GM19463 (cell line): ENCODE measurements around the gene P4HTM.

Source experiments
- ATAC-seq: cut with Tn5 transposase; IDR thresholded peaks from one replicate; pipeline ENCODE4 v1.9.1; 2021; ENCODE audit warnings: mild to moderate bottlenecking, moderate library complexity; ENCODE audit not compliant: unreplicated experiment

The P4HTM gene

DNA sequence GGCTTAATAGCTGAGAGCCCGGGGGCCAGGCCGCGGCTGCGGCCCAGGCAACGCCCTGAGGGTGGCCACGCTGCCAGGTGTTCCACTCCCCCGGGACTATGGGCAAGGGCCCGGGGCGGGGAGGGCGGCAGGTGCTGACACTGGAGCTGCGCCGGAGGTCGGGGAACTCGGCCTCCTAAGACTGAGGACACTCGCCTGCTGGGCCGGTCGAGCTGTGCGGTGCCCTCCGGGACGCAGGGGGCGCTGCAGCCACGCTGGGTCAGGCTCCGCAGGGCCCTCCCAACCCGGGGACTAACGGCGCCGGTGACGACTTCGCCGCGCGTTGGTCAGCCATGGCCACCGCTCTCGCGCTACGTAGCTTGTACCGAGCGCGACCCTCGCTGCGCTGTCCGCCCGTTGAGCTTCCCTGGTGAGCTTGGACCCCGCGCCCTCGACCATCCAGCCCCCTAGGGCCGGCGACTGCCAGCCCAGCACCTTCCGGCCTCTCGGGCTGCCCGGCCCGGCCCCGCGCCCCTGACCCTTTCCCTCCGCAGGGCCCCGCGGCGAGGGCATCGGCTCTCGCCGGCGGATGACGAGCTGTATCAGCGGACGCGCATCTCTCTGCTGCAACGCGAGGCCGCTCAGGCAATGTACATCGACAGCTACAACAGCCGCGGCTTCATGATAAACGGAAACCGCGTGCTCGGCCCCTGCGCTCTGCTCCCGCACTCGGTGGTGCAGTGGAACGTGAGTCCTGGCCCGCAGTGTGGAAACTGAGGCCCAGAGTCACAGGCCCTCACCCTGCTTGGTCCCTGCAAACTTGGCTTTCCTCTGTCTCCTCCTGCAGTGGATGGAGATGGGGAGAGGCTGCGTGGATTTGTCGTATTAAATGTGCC, 32.0 kb downstream of the P4HTM start, which contains the start of gene NDUFAF3:
TSS of gene NDUFAF3 (plus strand) at position 309 of the 875 bp plus-strand sequence. CDS start at position 333, 24 bp downstream.
- ATAC-seq, result peak; percentile 58

DNA sequence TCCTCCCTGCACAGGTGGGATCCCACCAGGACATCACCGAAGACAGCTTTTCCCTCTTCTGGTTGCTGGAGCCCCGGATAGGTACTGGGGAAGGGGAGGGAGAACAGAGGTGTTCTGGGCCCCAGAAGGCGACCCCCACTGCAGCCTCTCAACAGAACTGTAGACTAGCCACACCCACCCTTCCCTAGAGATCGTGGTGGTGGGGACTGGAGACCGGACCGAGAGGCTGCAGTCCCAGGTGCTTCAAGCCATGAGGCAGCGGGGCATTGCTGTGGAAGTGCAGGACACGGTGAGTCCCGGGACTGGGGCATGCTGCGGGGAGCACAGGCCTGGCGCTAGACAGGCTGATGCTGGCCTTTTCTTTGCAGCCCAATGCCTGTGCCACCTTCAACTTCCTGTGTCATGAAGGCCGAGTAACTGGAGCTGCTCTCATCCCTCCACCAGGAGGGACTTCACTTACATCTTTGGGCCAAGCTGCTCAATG, 32.7 kb downstream of the P4HTM start:
- ATAC-seq, result no peak

DNA sequence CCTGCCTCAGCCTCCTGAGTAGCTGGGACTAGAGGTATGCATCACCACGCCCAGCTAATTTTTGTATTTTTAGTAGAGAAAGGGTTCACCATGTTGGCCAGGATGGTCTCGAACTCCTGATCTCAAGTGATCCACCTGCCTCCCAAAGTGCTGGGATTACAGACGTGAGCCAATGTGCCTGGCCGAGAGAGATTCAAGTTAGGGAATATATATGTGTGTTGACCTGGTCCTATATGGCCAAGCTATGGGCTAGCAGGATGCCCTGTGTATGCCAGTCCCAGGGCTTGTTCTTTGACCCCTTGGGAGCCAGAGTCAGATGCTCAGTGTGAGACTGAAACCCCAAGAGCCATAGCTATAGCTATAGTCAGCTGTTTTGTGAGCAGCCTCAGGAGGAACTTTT, 33.7 kb downstream of the P4HTM start:
- ATAC-seq, result no peak

DNA sequence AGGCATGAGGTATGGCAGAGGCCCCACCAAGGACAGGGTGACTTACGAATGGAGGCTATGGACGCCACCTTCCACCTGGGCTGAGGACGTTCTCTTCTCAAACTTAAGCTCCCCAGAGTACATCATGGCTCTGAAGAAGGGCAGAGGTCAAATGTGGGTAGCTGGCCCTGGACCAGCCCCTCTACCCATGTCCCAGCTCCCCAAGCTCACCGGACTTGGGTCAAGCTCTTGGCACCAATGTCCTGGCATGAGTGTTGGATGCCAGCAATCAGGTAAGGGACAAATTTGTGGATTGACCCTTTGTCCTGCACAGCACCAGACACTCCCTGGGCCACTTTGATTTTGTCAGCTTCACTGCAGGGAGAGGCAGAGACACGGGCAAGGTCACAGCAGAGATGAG, 34.4 kb downstream of the P4HTM start:
- ATAC-seq, result no peak

DNA sequence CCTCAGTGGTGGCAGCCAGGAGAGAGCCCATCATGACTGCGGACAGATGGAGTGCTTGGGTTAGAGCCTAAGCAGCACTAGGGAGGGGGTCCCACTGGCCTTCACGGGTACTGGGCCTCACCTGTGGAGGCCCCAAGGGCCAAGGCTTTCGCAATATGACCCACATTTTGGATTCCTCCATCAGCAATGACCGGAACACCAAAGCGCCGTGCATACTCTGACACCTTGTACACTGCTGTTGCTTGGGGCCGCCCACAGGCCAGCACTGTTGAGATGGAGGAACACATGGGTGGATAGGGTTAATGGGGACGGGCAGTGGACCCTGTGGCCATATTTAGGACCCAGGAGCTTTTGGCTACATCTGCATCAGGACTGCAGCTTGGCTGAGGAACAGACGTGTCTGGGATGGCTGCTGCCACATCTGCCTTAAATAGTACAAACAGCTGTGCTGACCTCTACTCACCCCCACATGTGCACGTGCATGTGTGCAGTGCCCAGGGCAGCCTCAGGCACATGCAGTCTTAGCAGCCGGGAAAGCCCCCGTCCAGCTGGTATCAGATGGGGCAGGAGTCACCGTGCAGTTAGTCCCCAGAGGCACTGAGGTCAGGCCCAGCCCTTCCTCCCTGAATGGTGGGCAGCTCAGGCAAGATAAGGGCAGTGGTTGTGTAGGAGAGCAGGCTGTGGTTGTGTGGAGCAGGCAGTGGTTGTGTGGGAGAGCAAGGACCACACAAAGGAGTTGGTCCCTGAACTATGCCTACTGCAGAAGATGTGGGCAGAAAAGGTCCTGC, 35.2 kb downstream of the P4HTM start:
- no peak for ATAC-seq

DNA sequence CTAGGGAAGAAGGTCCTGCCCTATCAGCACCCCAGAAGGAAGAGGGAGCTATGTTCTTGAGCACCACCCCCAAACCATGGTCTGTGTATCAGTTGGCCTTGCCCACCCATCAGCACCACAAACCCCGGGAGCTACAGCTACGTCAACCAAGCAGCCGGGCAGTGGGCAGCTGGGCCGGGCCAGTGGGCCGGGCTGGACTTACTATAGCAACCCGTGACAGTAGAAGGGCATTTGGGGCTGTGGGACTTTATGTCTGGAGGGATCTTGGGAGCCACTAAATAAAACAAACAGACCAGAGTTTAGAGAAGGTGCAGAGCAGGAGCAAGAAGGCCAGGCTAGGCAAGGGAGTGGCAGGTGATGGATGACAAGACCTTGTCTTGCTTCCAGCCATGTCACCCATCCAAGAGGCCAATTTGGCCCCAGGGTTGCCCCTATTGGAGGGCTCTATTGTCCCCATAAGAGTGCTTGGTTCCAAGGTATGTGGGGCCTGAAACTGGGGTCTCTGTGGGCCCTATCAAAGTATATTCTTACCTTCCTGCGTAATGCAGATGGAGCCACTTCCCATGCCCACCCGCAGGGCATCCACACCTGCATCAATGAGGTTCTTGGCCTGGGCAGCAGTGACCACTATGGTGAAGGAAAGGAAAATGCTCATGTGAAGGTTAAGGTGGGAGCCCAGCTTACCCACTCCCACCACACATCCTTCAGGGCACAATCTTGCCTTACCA, 35.9 kb downstream of the P4HTM start:
- ATAC-seq, result no peak

DNA sequence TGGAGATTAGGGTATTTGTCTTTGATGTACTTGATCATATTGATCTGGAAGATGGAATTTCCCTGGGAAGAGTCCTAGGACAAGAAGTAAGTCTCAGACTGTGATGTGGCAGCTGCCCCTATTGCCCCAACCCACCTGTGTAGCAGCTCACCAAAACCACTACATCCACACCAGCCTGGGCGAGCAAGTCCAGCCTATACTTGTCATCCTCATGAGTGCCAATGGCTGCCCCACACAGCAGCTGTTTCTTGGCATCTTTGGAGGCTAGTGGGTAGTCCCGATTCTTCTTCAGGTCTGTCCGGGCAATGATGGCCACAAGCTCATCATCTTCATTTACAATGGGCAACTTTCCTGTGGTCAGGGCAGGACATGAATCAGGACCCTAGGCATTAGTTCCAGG, 36.5 kb downstream of the P4HTM start:
- ATAC-seq, result no peak

DNA sequence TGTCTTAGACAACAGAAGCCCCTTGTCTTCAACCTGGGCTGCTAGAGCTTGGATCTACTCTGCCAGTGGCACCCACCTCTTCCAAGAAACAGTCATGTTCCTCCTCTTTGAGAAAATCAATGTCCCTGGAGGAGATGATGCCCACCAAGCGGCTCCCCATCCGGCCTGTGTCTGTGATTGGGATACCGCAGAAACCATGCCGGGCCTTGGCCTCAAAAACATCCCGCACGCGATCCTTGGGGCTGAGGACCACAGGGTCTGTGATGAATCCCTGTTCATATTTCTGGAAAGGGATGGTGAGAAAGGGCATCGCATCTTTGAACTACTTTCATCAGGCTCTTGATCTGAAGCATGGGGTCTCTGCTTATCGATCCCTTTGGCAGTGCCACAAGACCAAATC, 37.6 kb downstream of the P4HTM start:
- ATAC-seq, result no peak

DNA sequence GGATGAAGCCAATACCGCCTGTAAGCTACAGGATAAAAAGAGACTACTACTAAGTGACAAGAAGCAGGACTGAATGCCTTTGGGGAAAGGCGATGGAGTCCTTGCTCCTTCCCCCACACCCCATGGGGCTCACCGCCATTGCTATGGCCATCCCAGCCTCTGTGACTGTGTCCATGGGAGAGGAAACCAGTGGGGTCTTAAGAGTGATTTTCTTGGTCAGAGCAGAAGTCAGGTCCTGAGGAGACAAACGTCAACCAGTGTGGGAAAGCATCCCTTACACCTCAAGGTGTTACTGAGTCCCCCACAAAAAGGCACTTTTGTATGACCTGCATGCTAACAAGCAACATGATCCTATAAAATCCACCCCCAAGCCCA, 38.2 kb downstream of the P4HTM start:
- ATAC-seq, result no peak

DNA sequence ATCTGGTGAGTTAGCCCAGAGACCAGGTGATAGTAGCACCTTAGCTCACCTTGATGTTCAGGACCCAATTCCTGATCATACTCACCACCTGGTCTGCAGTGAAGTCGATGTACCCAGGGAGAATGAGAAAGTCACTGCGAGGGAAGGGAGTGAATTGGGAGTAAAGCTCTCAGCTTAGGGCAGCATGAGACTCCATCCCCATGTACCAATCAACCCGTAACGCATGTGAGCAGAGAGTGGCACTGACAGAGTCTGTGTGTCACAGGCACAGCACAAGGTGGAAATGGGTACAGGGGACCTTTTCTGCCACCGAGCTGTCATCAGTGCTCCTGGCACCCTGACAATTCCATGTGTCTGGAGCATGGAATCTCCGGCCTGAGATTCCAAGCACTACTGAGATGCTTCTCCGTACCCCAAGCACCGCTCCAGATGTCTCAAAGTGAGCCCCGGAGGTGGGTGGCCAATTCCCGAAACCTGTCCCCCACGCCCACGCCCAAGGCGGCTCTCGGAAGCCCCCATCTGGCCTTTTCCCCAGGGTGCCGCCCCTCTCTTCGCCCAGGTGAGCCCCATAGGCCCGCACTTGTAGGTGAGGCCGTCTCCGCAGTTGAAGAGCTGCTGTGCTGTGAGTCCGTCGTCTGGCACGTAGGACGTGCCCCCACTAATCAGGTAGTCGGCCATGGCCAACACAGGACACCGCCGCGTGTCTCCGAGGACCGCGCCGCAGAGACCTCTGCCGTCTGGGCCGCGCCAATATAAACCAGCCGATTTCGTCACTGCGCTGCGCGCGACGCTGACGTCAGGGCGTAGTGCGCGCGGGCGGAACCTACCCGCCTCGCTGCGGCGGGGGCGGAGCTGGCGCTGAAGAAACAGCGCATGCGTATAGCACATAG, 38.9 kb downstream of the P4HTM start, which contains the start of gene IMPDH2:
TSS of gene IMPDH2 (minus strand) at position 726 of the 890 bp plus-strand sequence. CDS start at position 678, 48 bp downstream.
- ATAC-seq, result peak; percentile 87

DNA sequence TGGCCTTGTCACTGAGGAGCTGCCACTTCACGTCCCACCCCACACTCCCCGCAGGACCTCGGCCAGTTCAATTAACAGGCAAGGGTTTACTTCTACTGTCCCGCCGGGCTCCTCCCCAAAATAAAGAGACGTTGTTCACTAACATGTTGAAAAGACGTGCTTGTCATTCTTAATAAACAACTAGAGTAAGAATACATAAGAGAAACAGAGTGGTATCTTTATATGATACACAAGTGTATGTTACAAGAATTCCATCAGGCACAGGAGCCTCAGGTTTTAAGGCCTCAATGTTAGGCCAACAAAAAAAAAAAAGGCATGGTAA, 39.5 kb downstream of the P4HTM start:
- ATAC-seq, result no peak

DNA sequence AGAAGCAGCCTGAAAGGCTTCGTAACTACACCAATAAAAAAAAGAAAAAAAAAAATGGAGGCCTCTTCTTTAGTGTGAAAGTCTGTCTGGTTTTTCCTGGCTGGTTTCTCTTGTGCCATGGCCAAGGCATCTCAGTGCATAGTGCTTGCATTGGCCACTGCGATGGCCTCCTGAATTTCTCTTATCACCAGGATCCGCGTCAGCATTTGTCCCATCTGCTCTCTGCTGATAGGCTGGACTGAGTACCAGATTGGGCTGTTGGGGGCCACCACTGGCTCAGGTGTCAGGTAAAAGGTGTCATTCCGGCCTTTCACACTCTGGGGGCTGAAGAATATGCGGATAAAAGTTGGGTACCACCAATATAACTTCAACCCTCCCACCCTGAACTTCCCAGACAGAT, 40.3 kb downstream of the P4HTM start:
- ATAC-seq, result no peak

DNA sequence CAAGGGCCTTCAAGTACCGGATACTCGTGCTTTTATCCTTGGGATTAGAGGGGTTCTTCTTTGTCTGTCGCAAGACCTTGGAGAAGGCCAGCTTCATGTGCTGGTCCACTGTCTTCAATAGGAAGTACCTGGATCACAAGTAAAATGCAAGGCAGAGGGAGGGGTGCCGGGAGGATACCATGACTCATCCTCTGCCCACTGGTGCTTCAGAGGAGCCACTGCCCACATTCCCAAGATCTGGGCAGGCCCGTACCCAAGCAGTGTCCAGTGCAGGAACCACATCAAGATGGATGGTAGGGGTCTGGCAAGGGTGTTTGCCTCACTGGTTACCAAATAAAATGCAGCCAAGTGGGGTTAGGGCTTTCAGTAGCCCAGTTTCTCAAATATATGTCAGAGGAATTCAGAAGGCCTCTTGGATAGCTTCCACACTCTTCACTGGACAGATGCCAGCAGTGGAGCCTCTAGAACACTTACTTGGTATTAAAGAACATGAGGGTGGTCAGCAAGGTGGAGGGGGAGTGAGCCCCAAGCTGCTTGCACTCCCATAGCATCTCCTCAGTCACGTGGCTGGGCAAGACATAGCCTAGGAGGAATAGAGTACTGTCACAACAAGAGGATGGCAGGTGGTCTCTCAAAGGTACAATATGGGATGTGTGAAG, 42.7 kb downstream of the P4HTM start:
- no peak for ATAC-seq

DNA sequence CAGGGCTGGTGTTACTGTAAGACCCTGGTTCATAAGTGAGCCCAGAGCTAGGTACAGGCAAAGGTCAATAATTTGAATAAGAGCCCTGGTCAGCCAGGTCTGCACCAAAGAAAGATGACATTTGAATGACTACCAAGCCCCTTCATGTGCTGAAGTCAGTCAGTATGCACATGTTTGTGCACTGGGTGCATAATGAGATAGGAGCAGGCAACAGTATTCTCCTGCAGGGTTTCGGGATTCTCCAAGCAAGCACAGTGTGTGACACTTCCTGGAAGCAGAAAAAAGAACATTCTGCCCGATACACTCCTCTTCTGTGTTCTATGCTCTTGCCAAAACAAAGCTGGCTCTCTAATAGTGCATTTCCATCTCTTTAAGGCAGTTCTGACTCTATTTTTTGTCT, 44.6 kb downstream of the P4HTM start:
- no peak for ATAC-seq

DNA sequence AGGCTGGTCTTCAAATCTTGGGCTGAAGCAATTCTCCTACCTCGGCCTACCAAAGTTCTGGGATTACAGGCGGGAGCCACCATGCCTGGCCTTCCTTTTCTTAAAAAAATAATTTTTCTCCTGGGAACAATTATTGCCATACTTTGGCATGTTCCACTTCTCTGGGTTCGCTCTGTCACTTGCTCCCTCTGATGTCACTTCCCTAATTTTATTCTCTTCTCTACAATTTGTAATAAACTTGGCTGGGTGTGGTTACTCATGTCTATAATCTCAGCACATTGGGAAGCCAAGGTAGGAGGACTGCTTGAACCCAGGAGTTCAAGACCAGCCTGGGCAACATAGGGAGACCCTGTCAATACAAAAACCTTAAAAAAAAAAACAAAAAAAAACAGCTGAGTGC, 45.2 kb downstream of the P4HTM start:
- ATAC-seq, result no peak

DNA sequence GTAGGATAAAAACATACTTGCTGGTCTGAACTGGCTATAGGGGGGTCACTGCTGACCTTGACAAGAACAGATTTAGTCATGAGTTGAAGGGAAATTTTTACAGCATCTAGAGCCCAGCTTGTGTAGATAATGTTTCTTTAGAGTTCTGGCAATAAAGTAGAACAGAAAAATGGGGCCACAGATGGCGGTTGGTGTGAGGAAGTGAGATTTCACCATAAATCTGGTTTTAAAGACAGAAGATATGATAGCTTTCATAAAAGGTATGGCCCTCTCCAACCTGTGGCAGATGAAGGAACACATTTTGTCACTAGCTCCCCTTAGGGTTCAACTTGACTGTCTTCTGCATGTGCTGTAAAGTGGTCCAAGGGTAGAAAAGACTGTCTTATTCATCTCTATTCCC, 63.5 kb downstream of the P4HTM start:
- no peak for ATAC-seq

DNA sequence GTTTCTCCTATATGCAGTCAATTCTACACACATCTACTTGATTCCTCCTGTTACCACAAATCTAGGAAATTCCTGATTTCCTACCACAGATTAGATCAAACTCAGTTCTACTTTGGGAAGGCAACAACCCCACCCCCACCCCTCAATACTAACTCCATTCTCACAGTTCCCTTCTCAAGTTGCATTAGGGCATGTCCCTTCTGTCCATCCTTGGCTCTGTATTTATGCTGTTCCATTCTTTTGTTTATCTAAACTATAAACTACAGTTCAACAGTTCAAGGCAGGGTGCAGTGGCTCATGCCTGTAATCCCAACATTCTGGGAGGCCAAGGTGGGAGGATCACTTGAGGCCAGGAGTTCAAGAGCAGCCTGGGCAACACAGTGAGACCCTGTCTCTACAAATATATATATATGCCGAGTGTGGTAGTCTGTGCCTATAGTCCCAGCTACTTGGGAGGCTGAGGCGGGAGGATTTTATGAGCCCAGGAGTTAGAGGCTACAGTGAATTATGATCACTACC, 64.4 kb downstream of the P4HTM start:
- ATAC-seq, result no peak
